Hepatocyte (in vitro differentiated cells): ENCODE measurements around the gene BLTP1. TPM values are rescaled to one million over a fixed set of nuclear protein-coding genes. Genes with fewer than 3 reads are reported as not detected.

Experiments used
- polyA plus RNA-seq: library from polyadenylated mRNA; unstranded; fragments of >200 nt; fragmentation: Nextera tagmentation; extraction: Ambion mirVana; gene quantifications from 2 replicates; pipeline ENCODE4 v1.2.1, GENCODE V29; 2016
- total RNA-seq: library from RNA; depleted of rRNA; stranded (reverse); fragments of >200 nt; gene quantifications from 2 replicates; pipeline ENCODE4 v1.2.3, GENCODE V29; 2014

Gene BLTP1
- total and polyA plus RNA-seq, 2 experiments from 2014 or later, result 7.7 to 82.3 TPM

Other genes with a start within 250 kb of the BLTP1 start
- 2.2 and 2.8 TPM in 2 replicates for gene TRPC3, start 200.3 kb upstream of the BLTP1 start, total RNA-seq
- gene TRPC3, start 200.3 kb upstream of the BLTP1 start, polyA plus RNA-seq, result 1.9 and 2.7 TPM in 2 replicates
- not detected in 2 replicates for gene ADAD1, start 226.7 kb downstream of the BLTP1 start, total RNA-seq
- not detected in 2 replicates for gene ADAD1, start 226.7 kb downstream of the BLTP1 start, polyA plus RNA-seq